Right atrium auricular region (tissue), 2 donors: ENCODE data around the gene INSIG2. TPM values are rescaled to one million over a fixed set of nuclear protein-coding genes. Genes with fewer than 3 reads are reported as not detected.

Experiments
- DNase-seq: peaks from one replicate; pipeline ENCODE4 v3.0.0-alpha.2; 2019; ENCODE audit warnings: low spot score
- H3K27ac ChIP-seq, 2 donors: fragments of 200-600 bp; sonication (generic); 1 replicate in 1 of 2; 2 replicates in 1 of 2; pipeline ENCODE4 v1.5.1; 2016 to 2019
- H3K27me3 ChIP-seq, 2 donors: fragments of 200-600 bp; sonication (generic); one replicate each; pipeline versions ENCODE4 v1.5.1 to v1.6.0; 2017 to 2019
- H3K36me3 ChIP-seq: fragments of 200-600 bp; sonication (generic); one replicate; pipeline ENCODE4 v1.5.1; 2016
- H3K4me1 ChIP-seq, 2 donors: fragments of 200-600 bp; sonication (generic); one replicate each; pipeline versions ENCODE4 v1.5.1 to v1.6.0; 2017 to 2019
- H3K4me3 ChIP-seq, 2 donors: fragments of 200-600 bp; sonication (generic); 1 replicate in 1 of 2; 2 replicates in 1 of 2; pipeline ENCODE4 v1.5.1; 2017 to 2019; ENCODE audit warnings: mild to moderate bottlenecking in 1 of 2, moderate library complexity in 1 of 2
- H3K9me3 ChIP-seq, 2 donors: fragments of 200-600 bp; sonication (generic); one replicate each; pipeline ENCODE4 v1.5.1; 2019
- total RNA-seq, 2 donors: library from RNA; depleted of rRNA; stranded (reverse); fragments of >200 nt; gene quantifications; one replicate each; pipeline ENCODE4 v1.1.0, GENCODE V29; 2016
- TF ChIP-seq, protein P1 (sequence below), 2 donors: fragments of 200-600 bp; sonication (generic); IDR thresholded peaks; one replicate each; pipeline ENCODE4 v1.5.1; 2019; ENCODE audit warnings: antibody characterized with exemption in 2 of 2

The INSIG2 gene
- total RNA-seq, 2 donors from 2014 or later, result 8.0 to 10.5 TPM

DNA sequence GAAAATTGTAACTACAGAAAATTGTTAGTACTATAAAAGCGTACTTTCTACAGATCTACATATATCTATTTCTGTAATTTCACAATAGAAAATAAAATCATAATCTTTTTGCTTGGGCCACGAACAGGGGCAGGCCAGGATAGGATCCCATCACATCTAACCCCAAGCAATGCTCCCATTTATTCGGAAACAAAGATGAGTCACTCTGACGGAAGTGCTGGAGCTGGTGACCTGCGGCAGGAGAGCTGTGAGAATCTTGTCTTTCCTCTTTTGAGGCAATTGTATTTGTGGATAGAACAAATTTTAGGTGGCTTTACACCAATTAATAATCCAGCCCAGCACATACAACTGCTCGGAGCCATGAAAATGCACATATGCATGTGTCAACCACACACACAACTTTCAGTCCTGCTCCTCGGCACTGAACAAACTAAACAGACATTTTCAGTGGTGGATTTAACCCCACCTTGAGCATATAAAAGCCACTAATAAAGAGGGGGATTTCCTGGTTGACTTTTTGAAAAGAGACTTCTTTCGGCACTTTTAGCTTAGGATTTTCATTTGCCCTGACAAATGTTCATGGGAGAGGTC is 22.3 kb upstream of the INSIG2 start:
- no peaks in the 10 kb centered on the region for H3K9me3 ChIP-seq
- no peaks in the 10 kb centered on the region for H3K36me3 ChIP-seq
- no peak overlapping the region for H3K27ac ChIP-seq
- TF ChIP-seq, protein P1, sequence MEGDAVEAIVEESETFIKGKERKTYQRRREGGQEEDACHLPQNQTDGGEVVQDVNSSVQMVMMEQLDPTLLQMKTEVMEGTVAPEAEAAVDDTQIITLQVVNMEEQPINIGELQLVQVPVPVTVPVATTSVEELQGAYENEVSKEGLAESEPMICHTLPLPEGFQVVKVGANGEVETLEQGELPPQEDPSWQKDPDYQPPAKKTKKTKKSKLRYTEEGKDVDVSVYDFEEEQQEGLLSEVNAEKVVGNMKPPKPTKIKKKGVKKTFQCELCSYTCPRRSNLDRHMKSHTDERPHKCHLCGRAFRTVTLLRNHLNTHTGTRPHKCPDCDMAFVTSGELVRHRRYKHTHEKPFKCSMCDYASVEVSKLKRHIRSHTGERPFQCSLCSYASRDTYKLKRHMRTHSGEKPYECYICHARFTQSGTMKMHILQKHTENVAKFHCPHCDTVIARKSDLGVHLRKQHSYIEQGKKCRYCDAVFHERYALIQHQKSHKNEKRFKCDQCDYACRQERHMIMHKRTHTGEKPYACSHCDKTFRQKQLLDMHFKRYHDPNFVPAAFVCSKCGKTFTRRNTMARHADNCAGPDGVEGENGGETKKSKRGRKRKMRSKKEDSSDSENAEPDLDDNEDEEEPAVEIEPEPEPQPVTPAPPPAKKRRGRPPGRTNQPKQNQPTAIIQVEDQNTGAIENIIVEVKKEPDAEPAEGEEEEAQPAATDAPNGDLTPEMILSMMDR (IDR thresholded peaks at IDR 0.05), result no peak
- no peak for DNase-seq
- H3K27me3 ChIP-seq, result no peaks in the 10 kb centered on the region
- H3K4me1 ChIP-seq, result no peaks in the 10 kb centered on the region
- no peak overlapping the region for H3K4me3 ChIP-seq

DNA sequence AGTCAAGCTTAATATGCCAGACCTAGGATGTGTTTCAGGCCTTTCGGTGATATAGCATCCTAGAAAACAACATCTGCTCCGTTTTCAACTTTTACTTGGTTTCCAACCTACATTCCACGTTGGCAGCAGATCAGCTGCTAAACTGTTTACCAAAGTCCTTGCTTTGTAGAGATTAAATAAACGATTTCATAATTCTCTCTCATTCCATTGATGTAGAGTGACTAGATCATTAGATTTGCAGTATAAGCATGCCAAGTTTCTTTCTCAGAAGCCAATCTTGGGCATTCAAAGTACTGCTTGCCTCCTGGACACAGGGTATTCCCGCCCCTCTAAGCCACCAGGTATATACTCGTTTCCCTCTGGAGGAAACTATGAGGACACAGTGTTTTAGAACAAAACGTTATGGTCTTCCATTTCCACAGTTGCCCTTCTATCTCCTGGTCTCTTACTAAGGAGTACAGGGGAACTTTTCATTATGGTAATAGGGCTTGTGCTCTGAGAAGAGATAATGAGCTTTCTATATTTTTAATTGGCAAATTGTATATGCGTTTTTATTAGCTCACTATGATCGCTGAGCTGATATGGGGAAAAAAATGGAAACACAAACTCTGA is 10.5 kb upstream of the INSIG2 start:
- no peak for DNase-seq
- H3K4me1 ChIP-seq, result no peaks in the 10 kb centered on the region
- H3K36me3 ChIP-seq, result no peaks in the 10 kb centered on the region
- no peak overlapping the region for H3K27ac ChIP-seq
- H3K4me3 ChIP-seq, result no peak overlapping the region
- TF ChIP-seq, protein P1 (IDR thresholded peaks at IDR 0.05), result no peak
- no peaks in the 10 kb centered on the region for H3K27me3 ChIP-seq
- H3K9me3 ChIP-seq, result no peaks in the 10 kb centered on the region

DNA sequence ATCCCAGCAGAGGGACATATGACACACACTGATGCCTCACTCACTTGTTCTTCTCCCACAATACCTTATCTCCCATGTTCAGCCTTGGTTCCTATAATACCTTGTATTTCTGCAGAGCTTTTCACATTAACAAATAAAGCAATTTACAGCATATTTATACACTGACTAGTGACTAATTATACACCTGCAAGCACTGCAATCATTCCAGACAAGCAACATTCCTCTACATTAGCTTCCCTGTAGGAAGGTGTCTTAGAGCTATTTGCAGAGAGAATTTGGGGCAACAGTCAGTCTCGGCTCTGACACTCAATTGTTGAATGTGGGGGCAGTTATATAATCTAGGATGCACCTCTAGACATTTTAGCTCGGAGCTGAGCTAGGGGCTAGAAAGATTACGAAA is 9.5 kb upstream of the INSIG2 start:
- Histone ChIP-seq H3K36me3 (no peaks in the 10 kb centered on the region), H3K27me3 (no peaks in the 10 kb centered on the region), H3K27ac (no peak overlapping the region), H3K4me1 (no peaks in the 10 kb centered on the region), H3K9me3 (no peaks in the 10 kb centered on the region), H3K4me3 (no peak overlapping the region)
- no peak for DNase-seq
- TF ChIP-seq, protein P1 (IDR thresholded peaks at IDR 0.05), result no peak

DNA sequence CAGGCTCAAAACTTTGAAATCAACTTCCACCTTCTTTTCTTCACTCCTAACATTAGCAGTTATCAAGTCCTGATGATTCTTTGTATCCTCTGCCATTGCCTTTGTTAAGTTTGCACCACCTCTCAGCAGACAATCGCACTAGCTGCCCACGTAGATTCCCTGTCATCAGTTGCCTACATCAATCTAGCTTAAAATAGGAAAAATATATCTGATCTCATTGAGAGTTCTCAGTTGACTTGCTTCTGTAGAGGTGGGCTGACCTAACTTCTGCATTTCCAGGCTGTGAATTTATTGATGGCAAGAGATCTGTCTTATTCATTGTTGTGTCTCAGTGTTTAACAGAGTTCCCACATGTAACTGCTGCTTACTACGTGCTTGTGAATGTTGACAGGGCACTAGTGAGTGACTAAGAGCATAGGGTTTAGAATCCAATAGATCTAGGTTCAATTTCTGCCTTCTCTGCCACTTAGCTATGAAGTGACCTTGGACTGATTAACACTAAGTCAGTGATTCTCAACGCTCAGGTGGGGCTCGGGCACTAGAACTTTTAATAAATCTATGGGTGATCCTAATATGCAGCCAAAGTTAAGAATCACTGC is 3.7 kb upstream of the INSIG2 start:
- no peaks in the 10 kb centered on the region for H3K27me3 ChIP-seq
- TF ChIP-seq, protein P1 (IDR thresholded peaks at IDR 0.05), result no peak
- H3K36me3 ChIP-seq, result no peaks in the 10 kb centered on the region
- H3K9me3 ChIP-seq, result no peaks in the 10 kb centered on the region
- no peak overlapping the region for H3K4me3 ChIP-seq
- no peak for DNase-seq
- no peak overlapping the region for H3K27ac ChIP-seq
- peaks cover 0 to 14% of the 10 kb centered on the region in 2 donors for H3K4me1 ChIP-seq

DNA sequence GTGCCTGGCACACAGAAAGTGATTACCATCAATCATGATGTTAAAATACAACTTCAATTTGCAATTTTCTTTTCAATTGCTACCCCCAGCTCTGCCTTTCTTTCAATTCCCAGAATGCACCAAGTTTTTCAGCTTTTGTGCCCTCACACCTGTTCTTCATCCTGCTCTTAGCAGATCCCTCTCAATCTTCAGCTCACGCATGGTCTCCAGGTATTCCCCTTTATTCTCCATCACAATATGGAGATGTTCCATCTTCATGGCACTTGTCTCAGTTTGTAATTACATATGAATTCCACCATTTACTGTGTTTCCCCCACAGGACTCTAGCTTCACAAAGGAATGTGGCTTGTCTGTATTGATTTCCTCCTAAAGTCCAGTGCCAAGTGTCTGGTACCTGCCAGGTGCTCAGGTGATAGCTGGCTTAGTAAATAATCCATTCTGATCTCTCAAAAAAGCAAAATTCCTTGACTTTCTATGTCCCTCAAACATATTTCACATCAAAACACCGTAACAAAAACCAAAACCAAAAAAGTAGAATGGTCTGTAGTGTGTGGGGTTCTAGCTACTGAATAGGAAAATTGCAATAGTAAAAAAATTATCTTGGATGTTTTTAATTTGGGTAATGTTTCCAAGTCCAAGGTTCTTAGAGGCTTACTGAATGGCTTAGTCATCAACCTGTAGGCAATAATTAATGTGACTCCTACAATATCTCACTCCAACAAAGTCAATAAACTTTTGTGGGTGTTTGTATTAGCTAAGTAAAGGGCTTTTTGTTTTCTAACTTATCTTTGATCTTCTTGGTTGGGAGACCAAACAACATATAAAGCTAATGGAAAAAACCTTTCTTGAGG is 2.9 kb upstream of the INSIG2 start:
- DNase-seq, result no peak
- Histone ChIP-seq H3K27me3 (no peaks in the 10 kb centered on the region), H3K4me3 (no peak overlapping the region), H3K4me1 (peaks cover 0 to 22% of the 10 kb centered on the region in 2 donors), H3K9me3 (no peaks in the 10 kb centered on the region), H3K27ac (no peak overlapping the region), H3K36me3 (no peaks in the 10 kb centered on the region)
- TF ChIP-seq, protein P1 (IDR thresholded peaks at IDR 0.05), result no peak
